OCI-M2 (cell line): ENCODE results near the gene GTF3C6.
"Not testable (repeated sequence)": the region's sequence is repeated elsewhere in the genome, so short reads cannot be mapped to it uniquely, and the experiment has no call there.

Source experiments
- DNase-seq: peaks from one replicate; lab custom pipeline; 2025; ENCODE audit not compliant: unreplicated experiment; lab: John Stamatoyannopoulos, UW

GTF3C6 gene, protein sequence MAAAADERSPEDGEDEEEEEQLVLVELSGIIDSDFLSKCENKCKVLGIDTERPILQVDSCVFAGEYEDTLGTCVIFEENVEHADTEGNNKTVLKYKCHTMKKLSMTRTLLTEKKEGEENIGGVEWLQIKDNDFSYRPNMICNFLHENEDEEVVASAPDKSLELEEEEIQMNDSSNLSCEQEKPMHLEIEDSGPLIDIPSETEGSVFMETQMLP

DNA sequence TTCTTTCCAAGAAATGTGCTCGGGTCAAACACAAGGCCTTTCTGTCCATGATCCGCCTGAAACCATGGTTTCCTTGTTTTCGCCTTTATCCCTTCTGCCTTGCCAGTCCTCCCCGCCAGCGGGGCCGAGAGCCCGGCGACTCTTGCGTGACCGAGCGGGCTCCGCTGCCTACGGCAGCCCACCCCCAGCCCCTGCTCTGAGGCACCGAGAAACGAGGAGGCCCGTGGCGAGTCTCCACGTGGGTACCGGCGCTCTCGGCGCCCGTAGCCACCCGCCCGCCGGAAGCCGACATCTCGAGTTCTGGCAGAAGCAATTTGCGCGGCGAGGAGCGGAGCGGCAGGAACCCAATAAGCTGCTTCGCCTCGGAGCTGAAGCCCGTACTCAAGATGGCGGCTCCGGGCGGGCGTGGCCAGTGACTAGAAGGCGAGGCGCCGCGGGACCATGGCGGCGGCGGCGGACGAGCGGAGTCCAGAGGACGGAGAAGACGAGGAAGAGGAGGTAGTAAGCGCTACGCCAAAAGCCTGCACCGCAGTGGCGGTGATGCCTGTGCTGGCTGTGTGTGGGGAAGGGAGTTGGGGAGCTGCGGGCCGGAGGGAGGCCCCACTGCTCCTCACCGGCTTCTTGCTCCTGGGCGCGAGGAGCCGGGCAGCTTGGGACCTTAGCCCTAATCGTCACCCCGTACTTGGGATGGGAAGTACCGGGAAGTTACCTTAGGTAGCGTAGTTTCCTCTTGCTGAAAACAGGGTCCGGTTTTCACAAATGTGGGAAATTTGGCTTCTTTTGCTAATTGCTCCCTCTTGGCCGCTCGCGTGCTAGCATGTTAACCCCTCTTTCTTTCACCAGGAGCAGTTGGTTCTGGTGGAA is at the start of gene GTF3C6:
Gene GTF3C6 (plus strand): TSS at position 378 of the 864 bp plus-strand sequence. CDS start 64 bp downstream, at position 442.
- DNase-seq, result peak; percentile 82

DNA sequence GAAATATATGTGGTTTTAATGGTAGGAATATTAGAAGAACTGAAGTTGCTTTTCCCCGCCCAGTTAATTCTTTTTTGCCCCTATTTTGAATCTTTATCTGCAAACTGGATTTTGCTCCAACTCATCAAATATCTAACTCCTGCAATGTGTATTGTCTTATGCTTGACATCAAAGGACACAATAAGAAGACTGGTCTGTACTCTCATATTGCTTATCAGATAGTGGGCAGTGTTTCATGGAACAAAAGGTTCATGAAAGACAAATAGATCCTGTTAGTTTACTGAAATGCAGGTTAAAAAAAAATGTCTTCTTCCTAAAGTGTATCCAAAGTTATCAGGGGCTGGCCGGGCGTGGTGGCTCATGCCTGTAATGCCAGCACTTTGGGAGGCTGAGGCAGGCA is 27.7 kb upstream of the GTF3C6 start:
- DNase-seq, result no peak

DNA sequence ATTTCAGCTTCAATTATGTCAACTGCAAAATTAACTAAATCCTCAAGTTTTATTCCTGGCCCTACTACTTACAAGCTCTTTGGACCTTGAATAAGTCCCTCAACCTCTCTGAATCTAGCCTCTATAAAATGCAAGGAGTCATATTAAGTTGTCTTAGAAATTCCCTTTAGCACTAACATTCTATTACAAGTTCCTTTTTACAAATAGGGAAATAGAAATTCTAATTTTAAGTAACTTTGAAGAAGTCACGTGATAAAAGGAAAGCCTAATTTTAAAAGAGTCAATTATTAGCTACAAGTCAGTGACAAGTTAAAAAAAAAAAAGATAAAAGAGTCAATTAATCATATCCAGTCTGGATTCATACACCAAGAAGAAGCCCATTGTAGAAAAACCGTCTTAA is 24.6 kb upstream of the GTF3C6 start:
- no peak for DNase-seq

DNA sequence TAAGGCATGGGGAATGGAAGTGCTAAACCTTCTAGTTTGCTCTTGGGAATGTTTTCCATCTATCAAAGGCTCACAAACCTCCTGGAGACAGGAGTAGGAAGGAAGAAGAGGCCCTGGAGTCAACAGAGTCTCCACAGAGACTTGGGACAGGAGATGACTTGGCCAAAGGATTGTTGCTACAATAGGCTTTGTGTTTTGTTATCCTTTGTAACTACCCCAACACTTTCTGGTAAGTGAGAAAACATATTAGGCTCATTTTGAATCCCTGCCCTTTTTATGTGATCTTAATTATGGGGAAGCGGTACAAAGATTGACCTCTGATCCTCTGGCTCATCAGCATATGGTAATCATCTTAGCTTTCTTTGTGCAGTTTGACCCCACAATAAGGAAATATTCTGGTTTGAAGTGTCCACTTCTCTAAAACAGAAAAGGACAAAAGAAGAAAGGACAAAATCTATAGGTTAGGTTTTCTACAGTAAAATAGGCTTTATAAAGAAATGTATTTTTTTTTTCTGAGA is 24.1 kb upstream of the GTF3C6 start:
- no peak for DNase-seq

DNA sequence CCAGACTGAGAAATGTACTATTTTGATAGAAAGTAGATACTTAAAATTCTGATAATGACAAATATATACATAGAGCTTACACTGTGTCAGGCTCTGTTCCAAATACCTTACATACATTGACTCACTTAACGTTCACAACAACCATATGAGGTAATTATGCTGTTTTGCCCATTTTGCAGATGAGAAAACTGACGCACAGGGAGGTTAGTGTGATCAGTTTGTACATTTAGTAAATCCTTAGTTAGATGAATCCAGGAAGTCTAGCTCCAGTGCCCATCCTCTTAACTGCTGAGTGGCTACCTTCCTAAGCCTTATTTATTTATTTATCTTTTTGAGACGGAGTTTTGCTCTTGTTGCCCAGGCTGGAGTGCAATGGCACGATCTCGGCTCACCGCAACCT is 23.3 kb upstream of the GTF3C6 start:
- no peak for DNase-seq

DNA sequence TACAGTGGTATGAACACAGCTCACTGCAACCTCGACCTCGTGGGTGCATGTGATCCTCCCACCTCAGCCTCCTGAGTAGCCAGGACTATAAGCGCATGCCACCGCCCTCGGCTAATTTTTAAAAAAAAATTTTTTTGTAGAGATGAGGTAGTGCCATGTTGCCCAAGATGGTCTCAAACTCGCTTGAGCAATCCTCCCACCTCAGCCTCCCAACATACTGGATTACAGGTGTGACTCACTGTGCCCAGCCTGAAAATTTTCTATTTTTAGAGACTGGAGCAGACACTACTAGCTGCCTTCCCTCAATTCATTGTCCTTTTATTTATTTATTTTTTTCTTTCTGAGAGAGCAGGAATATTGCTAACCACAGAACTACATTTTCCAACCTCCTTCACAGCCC is 20.3 kb upstream of the GTF3C6 start:
- no peak for DNase-seq

DNA sequence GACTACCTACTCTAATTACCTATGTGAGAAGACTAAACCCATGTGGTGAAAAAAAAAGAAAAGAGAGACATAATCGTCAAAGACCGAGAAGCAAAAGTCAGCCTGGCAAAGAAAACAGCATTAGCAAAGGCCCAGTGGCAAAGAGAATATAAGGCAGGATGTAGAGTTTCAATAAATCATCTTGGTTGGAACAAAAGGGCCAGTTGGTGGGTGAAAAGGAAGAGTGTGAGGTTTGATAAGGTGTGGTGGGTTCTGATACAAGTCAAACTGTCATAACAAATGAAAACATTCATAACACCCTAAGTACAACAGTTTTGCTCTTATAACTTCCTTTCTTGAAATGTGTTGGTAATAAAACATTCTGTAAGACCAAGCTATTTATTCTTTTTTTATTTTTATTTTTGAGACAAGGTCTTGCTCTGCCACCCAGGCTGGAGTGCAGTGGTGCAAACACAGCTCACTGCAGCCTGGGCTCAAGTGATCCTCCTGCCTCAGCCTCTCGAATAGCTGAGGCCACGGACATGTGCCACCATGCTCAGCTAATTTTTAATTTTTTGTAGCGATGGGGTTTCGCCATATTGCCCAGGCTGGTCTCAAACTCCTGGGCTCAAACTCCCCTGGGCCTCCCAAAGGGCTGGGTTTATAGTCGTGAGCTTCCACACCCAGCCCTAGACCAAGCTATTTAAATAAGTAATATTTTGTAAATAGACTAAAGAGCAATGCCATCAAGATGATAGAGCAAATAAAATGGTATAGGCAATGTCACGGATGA is 18.9 kb upstream of the GTF3C6 start:
- DNase-seq, result peak; percentile 57

DNA sequence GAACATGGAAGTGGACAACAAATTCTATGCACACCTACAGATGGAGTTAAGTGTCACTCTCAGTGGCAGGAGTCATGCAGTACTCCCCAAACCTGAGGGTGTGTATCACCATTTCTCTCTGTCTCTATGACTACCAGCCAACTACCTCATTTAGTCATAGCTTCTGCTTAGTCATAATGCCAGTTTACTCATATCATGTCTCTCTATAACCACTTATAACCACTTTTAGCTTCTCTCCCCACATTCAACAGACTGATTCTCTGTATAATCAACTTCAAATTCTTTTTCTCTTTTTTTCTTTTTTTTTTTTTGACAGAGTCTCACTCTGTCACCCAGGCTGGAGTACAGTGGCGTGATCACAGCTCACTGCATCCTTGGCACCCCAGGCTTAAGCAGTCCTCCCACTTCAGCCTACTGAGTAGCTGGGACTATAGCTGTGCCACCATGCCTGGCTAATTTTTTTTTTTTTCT is 13.8 kb upstream of the GTF3C6 start:
- peak; percentile 41 for DNase-seq

DNA sequence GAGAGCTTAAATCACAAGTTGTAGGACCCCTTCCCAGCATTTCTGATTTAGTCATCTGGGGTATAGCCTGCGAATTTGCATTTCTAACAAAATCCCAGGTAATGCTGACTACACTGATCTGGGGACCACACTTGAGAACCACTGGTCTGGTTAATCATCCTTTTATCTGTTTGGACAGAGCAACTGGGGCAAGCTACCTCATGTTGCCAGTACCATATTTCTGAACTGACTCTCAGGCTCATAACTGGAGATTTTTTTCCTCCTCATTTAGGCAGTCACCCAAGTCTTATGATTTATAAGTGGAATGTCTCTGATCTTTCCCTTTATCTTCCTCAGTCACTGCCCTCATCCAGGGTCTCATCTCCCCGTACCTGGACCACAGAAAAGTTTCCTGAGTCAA is 12.0 kb upstream of the GTF3C6 start:
- no peak for DNase-seq

DNA sequence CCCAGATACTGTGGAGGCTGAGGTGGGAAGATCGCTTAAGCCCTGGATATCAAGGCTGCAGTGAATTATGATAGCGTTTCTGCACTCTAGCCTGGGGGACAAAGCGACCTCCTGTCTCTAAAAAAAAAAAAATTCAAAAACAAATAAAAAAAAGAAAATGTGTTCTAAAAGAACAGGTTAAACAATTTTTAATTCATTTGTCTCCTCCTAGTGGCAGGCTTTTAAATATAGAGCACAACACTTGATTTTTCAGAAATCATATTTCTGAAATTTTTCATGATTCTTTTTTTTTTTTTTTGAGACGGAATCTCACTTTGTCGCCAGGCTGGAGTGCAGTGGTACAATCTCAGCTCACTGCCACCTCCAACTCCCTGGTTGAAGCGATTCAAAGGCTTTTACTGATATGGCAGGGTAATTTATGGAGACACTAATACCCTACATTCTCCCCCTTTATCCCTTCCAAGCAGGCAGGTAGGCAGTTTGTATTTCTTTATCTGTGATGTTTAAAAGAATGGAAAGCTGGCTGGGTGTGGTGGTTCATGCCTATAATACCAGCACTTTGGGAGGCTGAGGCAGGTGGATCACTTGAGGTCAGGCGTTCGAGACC is 8.7 kb upstream of the GTF3C6 start:
- DNase-seq, result no peak

DNA sequence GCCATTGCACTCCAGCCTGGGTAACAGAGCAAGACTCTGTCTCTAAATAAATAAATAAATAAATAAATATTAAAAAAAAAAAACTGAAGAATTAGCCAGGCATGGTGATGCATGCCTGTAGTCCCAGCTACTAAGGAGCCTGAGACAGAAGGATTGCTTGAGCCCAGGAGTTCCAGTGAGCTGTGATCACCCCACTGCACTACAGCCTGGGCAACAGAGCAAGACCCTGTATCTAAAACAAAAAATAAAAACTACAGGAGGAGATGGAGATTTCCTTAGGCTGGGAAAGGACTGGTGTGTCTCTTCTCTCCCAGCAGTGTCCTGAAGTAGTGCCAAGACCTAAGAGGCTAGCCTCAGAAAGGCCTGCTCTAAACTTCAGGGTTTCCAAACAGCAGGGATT is 8.1 kb upstream of the GTF3C6 start:
- no peak for DNase-seq

DNA sequence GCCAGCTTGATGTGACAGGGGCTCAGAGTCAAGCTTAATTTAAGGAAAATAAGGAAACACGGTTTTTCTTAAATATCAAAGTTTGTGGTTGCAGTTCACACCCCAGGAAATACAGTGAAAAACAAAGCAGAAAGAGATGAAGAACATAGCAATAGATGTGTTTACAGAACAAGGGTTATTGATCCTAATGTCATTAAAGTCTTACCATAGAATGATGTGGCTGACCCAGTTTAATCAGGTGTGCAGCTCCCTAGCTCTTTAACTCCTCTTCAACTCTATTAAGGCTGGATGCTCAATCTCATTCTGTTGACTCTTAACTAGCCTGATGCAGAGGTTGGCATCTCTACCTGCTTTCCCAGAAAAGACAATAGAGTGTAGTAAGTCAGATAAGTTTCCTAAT is 7.5 kb upstream of the GTF3C6 start:
- no peak for DNase-seq

DNA sequence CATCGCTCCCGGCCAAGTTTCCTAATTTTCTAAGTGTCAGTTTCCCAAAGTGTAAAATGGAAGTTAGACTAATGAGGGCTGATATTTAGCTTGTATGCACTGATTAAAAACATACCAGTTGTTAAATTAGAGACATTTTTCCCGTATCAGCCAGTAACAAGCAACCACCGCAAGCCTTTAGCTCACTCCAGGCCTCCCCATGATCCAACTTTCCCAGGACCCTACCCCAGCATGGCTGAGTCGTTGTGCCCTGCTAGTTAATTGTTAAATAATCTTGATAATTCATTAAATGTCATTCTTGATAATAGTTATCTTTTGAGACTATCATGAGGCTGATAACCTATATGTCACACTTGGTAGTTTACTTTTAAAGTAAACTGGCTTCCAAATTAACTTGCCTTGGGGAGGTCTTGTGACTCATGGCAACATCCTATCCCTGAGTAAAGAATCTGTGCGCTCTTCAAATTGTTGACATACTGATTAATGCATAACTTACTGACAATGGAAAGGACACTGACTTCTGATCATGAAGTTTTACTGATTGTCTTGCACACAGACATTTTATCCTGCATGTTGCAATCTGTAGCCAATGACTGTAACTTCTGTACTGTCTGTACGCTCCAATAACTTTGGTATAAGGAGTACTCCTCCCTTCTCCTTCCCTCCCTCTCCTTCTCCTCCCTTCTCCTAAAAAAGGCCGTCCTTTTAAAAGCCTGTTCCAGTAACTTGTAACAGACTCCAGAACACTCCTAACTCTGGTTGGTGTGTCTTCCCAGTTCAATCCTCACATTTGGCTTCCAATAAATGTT is 6.3 kb upstream of the GTF3C6 start:
- DNase-seq, result no peak

DNA sequence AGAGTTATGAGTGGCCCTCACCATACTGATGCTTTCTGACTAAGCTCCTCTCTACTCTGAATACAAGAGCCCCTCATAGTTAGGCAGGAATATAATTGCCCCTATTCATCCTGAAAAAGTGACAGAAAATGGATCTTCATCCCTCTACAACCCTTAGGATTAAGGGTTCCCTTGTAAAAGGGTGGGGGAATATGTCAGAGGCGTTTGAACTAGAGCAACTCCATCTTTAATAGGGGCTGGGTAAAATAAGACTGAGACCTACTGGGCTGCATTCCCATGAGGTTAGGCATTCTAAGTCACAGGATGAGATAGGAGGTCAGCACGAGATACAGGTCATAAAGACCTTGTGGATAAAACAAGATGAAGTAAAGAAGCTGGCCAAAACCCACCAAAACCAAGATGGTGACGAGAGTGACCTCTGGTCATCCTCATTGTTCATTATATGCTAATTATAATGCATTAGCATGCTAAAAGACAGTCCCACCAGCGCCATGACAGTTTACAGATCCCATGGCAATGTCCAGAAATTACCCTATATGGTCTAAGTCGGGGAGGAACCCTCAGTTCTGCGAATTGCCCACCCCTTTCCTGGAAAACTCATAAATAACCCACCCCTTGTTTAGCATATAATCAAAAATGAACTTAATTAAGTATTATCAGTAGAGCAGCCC is 4.7 kb upstream of the GTF3C6 start:
- no peak for DNase-seq

DNA sequence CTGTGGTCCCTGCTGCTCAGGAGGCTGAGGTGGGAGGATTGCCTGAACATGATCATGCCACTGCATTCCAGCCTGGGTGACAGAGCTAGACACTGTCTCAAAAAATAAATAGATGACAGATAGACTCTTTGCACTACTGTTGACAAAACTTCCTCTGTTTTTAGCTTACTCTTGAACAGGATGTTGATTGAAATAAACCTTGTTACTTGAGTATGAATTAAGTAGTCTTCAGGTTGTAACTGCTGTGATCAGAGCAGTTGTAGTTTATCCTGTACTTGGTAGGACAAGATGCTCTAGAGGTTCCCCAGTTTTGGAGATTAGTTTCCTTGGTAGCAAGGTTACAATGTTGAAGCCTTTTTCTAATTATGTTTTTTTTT is 1.5 kb downstream of the GTF3C6 start:
- DNase-seq, result no peak

DNA sequence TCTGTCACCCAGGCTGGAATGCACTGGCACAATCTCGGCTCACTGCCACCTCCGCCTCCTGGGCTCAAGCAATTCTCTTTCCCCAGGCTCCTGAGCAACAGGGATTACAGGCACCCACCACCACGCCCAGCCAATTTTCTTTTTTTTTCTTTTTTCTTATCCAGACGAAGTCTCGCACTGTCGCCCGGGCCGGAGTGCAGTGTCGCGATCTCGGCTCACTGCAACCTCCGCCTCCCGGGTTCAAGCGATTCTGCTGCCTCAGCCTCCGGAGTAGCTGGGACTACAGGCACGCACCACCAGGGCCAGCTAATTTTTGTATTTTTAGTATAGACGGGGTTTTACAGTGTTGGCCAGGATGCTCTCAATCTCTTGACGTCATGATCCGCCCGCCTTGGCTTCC is 4.1 kb downstream of the GTF3C6 start:
- not testable (repeated sequence) for DNase-seq

DNA sequence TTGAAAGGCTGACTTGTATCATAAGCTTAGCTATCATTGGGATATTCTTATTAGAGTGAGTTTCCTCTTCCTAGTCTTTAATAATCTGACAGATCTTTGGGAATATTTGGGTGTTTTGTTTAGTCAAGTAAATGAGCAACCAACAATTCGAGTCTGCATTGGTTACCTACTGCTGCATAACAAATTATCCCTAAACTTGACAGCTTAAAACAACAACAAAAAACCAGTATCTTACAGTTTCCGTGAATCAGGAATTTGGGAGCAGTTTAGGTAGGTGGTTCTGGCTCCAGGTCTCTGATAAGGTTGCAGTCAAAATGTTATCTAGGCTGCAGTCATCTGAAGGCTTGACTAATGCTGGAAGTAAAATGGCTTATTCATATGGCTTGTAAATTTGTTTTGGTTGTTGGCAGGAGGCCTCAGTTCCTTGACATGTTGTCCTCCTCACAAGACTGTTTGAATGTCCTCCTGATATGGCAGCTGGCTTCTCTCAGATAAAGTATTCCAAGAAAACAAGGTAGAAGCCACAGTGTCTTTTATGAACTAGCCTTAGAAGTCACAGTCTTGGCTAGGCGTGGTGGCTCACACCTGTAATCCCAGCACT is 7.2 kb downstream of the GTF3C6 start:
- DNase-seq, result no peak

DNA sequence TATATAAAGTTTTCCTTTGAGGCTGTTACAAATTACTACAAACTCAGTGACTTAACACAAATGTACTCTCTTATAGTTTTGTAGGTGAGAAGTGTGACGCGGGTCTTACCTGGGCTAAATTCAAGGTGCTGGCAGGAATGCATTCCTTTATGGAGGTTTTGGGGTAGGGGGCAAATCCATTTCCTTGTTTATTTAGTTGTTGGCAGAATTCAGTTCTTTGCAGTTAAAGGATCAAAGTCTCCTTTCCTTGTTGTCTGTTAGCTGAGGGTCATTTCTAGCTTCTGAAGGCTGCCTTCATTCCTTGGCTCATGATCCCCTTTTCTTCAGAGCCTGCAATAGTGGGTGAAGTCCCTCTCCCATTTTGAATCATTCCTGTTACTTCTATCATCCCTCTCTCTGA is 10.2 kb downstream of the GTF3C6 start:
- DNase-seq, result not testable (repeated sequence)

DNA sequence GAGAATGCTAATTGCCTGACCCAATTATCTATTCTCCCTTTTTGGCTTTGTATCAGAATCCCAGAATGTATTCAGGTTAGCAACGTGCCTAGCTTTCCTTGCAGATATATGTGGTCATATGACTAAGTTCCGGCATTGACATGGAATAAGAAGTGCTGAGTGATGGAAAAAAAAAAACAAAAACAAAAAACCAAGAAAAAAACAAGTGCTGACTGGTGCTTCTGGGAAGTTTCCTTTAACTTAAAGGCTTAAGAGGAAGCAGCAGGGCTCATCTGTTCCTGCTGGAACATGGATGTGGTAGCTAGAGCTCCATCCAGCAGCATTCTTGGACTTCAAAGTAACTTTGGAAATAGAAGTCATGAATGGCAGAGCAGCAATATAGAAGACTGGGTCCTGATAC is 13.0 kb downstream of the GTF3C6 start:
- DNase-seq, result no peak
